ENCODE measurements around the gene AKR1D1. TPM values are rescaled to one million over a fixed set of nuclear protein-coding genes. Genes with fewer than 3 reads are reported as not detected.

AKR1D1 gene
- total RNA-seq, 1 experiment from 2014 or later = not detected

- DNase-seq = no peak
- CTCF ChIA-PET = no interaction called here
- Histone ChIP-seq H3K4me2 (no peak overlapping the region), H2AFZ (no peak overlapping the region), H3F3A (ENCODE audit: insufficient read depth, low read depth) (peaks cover 9% of the 10 kb centered on the region; the same call in 1 of the 2 replicates), H3K27me3 (ENCODE audit: insufficient read depth, low read depth) (no peaks in the 10 kb centered on the region), H3K36me3 (ENCODE audit: low read depth) (no peaks in the 10 kb centered on the region), H3K79me2 (ENCODE audit: low read depth) (no peaks in the 10 kb centered on the region), H3K9me3 (ENCODE audit: insufficient read depth, low read depth) (peaks cover 9% of the 10 kb centered on the region; the same call in 1 of the 2 replicates), H3K27ac (no peak overlapping the region), H3K4me1 (replicated peaks; ENCODE audit: insufficient read depth) (0 out of 2 replicates have a peak, but pooled peaks cover 9% of the 10 kb centered on the region), H4K20me1 (ENCODE audit: insufficient read depth) (no peaks in the 10 kb centered on the region), H3K4me3 (no peak overlapping the region), H3K9me2 (ENCODE audit: insufficient read depth) (no peaks in the 10 kb centered on the region)
- BruUV-seq (replicated peaks) = no TSS peak
- intact Hi-C loops (cut with micrococcal nuclease; ENCODE audit: unreplicated experiment) = loop anchor here (10.0 kb wide), 1 partner anchor 260 kb away; no protein-coding TSS in a partner anchor
- no peak for TF ChIP-seq CTCF (conservative IDR thresholded peaks at IDR 0.05)
- no peak for TF ChIP-seq EZH2 (IDR thresholded peaks at IDR 0.05; ENCODE audit: low read depth)
- POLR2A ChIA-PET (ENCODE audit: unreplicated experiment) = no interaction called here
Observed at GRCh38 chr7:138164804-138165203, 88.5 kb downstream of the AKR1D1 start.

GRCh38 chr7:138166681-138167080 lies 90.4 kb downstream of the AKR1D1 start:
- Histone ChIP-seq H3F3A (ENCODE audit: insufficient read depth, low read depth) (peaks cover 8% of the 10 kb centered on the region; the same call in 1 of the 2 replicates), H3K79me2 (ENCODE audit: low read depth) (no peaks in the 10 kb centered on the region), H3K9me2 (ENCODE audit: insufficient read depth) (no peaks in the 10 kb centered on the region), H3K4me2 (no peak overlapping the region), H3K4me3 (no peak overlapping the region), H3K27ac (no peak overlapping the region), H4K20me1 (ENCODE audit: insufficient read depth) (no peaks in the 10 kb centered on the region), H3K9me3 (ENCODE audit: insufficient read depth, low read depth) (peaks cover 9% of the 10 kb centered on the region; the same call in 1 of the 2 replicates), H3K27me3 (ENCODE audit: insufficient read depth, low read depth) (no peaks in the 10 kb centered on the region), H3K36me3 (ENCODE audit: low read depth) (no peaks in the 10 kb centered on the region), H2AFZ (no peak overlapping the region), H3K4me1 (replicated peaks; ENCODE audit: insufficient read depth) (0 out of 2 replicates have a peak, but pooled peaks cover 4% of the 10 kb centered on the region)
- intact Hi-C loops (cut with micrococcal nuclease; ENCODE audit: unreplicated experiment) = loop anchor here (10.0 kb wide), 1 partner anchor 262 kb away; no protein-coding TSS in a partner anchor
- TF ChIP-seq CTCF (conservative IDR thresholded peaks at IDR 0.05) = no peak
- TF ChIP-seq EZH2 (IDR thresholded peaks at IDR 0.05; ENCODE audit: low read depth) = no peak
- no TSS peak for BruUV-seq (replicated peaks)
- CTCF ChIA-PET = no interaction called here
- POLR2A ChIA-PET (ENCODE audit: unreplicated experiment) = no interaction called here
- DNase-seq = no peak

- H3K4me3 ChIP-seq = no peak overlapping the region
- H3K4me1 ChIP-seq (replicated peaks; ENCODE audit: insufficient read depth) = no peaks in the 10 kb centered on the region
- no peak overlapping the region for H3K27ac ChIP-seq
- H3K27me3 ChIP-seq (ENCODE audit: insufficient read depth, low read depth) = no peaks in the 10 kb centered on the region
- ChIA-PET CTCF (no interaction called here), POLR2A (ENCODE audit: unreplicated experiment) (no interaction called here)
- H3K36me3 ChIP-seq (ENCODE audit: low read depth) = no peaks in the 10 kb centered on the region
- peaks cover 2% of the 10 kb centered on the region; the same call in 1 of the 2 replicates for H3F3A ChIP-seq (ENCODE audit: insufficient read depth, low read depth)
- no peak overlapping the region for H3K4me2 ChIP-seq
- BruUV-seq (replicated peaks) = no TSS peak
- no peaks in the 10 kb centered on the region for H3K79me2 ChIP-seq (ENCODE audit: low read depth)
- H3K9me2 ChIP-seq (ENCODE audit: insufficient read depth) = no peaks in the 10 kb centered on the region
- intact Hi-C loops (cut with micrococcal nuclease; ENCODE audit: unreplicated experiment) = loop anchor here (10.0 kb wide), 1 partner anchor 262 kb away; no protein-coding TSS in a partner anchor
- no peak for TF ChIP-seq EZH2 (IDR thresholded peaks at IDR 0.05; ENCODE audit: low read depth)
- TF ChIP-seq CTCF (conservative IDR thresholded peaks at IDR 0.05) = no peak
- H3K9me3 ChIP-seq (ENCODE audit: insufficient read depth, low read depth) = peaks cover 9% of the 10 kb centered on the region; the same call in 1 of the 2 replicates
- no peak for DNase-seq
- H4K20me1 ChIP-seq (ENCODE audit: insufficient read depth) = no peaks in the 10 kb centered on the region
- H2AFZ ChIP-seq = no peak overlapping the region
Observed at GRCh38 chr7:138167222-138167621, 91.0 kb downstream of the AKR1D1 start.

All from PC-9 (cell line).